T47D (cell line): ENCODE results near the gene AHI1.

Source experiments
- DNase-seq, 2 experiments: peaks; one replicate each; pipeline versions ENCODE4 v3.0.0 to v3.0.0-alpha.2; 2011 to 2012; ENCODE audit warnings: low read depth in 1 of 2, low spot score in 1 of 2
- JUND ChIP-seq: IDR thresholded peaks from 2 replicates; pipeline ENCODE4 v1.6.1; 2012; ENCODE audit warnings: low read depth
- in situ Hi-C: cut with HindIII; loops from 2 replicates; pipeline ENCODE4 v1.10.0; 2016; ENCODE audit warnings: low sequenced_read_pairs, low pct_unique_long_range_greater_than_20kb

AHI1 gene

DNA sequence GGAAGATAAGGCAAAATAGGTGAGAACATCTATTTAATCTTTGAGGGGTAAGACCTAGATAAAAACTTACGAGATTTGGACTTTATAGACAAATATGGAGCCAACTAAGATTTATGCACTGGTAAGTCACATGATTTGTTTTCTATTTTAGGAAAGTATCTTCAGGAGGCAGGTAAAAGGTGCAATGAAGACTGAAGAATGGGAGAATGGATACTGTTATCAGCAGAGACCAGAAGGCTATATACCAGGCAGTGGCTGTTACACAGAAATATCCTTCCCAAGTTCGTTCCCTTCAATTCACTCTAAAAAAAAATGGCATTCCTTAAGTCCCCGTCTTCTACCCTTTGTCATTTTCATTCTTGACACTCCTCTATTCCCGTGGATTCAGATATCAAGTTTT, 192.7 kb downstream of the AHI1 start:
- DNase-seq = no peak
- TF ChIP-seq JUND = no peak
- in situ Hi-C loops = no loop called here

DNA sequence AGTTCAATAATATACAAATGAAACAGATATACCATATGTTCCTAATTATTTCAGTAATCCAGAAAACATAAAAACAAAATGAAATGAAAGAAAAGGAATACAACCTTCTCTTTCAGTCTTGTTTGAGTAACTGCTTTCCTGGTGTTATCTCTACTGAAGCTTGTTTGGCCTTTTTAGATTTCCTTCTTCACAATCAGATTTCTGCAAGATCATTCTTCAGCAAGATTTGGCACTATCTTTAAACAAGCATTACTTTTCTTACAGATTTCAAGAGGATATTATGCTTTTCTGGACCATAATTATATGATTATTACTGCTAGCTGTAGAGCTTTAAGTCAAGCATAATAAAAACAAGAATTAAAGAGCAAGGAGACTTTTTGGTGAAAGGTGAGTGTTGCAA, 196.2 kb downstream of the AHI1 start:
- DNase-seq = no peak
- in situ Hi-C loops = no loop called here
- no peak for TF ChIP-seq JUND

DNA sequence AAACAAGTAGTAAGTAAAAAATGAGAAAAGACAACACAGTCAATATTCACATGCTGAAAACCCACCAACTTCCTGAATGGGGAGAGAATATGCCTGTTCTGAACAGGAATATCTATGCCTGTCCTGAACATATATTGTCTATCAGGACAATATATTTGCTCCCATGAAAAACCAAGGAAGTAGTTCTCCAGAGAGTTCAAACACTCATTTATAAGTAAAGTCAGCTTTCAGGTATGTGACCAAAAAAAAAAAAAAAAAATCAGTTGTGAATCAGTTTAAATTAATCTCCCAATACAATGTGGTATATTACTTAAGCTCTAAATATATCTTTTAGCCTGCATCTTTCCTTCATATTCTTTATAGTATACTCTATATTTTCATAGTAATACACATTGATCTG, 197.0 kb downstream of the AHI1 start:
- DNase-seq = no peak
- no peak for TF ChIP-seq JUND
- in situ Hi-C loops = no loop called here

DNA sequence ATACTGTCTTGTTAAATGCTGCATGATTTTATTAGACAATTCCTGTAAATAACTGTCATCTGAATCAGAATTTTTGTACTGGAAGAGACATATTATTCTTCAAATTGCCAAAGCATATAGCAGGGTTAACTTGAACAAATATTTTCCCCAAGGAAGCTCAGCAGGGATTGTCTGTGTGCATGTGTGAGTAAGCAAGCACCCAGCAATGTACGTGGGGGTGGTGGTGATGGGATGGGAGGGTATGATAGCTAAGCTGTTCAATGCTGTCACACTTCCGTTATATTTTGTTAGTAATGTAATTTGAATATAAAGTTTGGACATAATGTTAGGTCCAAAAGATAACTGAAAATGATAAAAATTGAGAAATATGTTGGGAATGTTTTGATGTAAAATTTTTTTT, 198.3 kb downstream of the AHI1 start:
- TF ChIP-seq JUND = no peak
- in situ Hi-C loops = no loop called here
- DNase-seq = no peak

DNA sequence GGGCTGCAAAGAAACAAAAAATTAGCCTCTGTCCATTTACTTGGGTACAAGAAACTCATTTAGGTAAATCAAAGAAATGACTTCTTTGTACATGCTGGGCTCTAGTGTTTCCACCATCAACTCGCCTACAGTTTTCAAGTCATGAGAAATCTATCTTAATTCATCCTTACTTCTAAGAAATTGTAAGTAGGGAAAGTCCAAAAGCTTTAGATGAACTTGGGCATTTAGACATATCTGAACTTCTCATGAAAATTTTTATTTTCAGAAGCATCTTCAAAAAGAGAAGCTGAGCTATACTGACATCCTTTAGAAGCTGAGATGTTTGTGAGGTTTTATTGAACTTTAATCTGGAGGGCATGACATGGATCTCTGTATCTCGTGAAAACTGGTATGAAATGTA, 199.1 kb downstream of the AHI1 start:
- TF ChIP-seq JUND = no peak
- no peak for DNase-seq
- in situ Hi-C loops = no loop called here

DNA sequence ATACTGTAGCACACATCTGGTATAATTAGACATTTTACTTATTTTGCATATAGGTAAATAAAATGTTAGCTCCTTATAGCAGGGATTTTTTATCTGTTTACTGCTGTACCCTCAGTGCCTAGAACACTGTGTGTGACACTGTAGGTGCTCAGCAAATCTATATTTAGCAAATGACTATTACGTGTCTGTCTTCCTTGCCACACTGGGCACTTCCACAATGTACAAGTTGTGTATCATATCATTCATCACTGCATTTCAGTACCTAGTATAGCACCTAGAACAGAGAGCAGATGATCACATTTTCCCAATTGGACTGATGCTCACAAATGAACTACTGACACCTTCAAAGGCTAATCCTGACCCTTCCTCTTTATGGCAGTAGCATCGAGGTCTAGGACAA, 200.8 kb downstream of the AHI1 start:
- DNase-seq = no peak

DNA sequence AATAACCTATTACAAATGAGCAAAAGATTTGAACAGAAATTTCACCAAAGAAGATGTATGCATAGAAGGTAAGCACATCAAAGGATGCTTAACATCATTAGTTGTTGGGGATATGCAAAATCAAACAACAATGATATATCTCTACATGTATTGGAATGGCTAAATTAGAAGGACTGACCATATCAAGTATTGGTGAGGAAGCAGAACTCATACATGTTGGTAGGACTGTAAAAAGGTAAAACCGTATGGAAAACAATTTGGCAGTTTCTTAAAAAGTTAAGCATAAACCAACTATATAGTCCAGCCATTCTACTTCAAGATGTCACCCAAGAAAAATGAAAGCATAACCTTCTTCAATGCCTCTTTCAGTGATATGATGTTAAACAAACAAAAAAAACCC, 202.5 kb downstream of the AHI1 start:
- no peak for DNase-seq
- in situ Hi-C loops = no loop called here
- no peak for TF ChIP-seq JUND

More for the DNA sequence above, 200.8 kb downstream of the AHI1 start:
- in situ Hi-C loops = no loop called here
- TF ChIP-seq JUND = no peak

DNA sequence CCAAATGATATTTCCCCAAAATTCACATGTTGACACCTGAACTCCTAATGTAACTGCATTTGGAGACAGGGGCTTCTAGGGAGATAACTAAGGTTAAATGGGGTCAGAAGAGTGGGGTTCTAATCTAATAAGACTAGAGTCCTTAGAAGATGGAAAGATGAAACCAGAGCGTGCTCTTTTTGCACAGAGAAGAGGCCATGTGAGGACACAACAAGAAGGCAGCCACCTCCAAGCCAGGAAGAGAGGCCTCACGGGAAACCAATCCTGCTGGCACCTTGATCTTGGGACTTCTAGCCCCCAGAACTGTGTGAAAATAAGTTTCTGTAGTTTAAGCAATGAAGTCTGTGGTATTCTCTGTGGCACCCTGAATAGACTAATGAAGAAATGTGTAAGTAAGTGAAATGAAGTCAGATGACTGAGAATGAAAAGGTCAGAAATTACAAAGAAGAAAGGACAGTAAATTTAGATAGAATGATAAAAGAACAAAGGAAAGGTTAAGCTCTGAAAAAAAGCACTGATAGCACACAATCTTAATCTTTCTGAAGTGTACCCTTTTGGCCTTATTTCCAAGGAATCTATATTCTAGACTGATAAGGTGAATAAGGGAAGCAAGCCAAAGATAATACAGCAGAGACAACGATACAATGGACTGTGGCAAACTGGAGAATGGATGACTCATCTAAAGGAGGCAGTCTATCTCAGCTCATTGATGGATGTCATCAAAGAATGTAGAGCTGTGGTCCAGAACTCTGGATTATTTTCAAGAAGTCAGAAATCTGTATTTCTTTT, 206.1 kb downstream of the AHI1 start:
- in situ Hi-C loops = no loop called here
- DNase-seq = no peak
- TF ChIP-seq JUND = no peak

DNA sequence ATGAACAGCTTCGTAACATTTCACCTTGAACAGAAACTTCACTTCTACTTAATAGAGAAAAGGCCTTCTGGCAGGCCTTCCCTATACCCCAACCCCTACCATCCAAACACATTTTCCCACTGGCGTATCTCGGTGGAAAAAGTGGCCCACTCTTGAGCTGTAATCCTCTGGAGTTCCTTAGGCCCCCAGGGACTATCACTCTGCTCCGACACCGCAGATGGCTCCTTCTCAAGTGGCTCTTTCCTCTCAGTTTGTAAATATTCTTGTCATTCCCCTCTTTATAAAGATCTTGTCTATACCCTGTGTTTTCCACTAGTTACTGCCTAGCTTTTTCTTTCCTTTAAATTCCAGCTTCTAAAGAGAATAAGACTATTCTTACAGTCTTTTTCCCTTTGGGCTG, 207.7 kb downstream of the AHI1 start:
- no peak for TF ChIP-seq JUND
- no peak for DNase-seq
- in situ Hi-C loops = no loop called here

DNA sequence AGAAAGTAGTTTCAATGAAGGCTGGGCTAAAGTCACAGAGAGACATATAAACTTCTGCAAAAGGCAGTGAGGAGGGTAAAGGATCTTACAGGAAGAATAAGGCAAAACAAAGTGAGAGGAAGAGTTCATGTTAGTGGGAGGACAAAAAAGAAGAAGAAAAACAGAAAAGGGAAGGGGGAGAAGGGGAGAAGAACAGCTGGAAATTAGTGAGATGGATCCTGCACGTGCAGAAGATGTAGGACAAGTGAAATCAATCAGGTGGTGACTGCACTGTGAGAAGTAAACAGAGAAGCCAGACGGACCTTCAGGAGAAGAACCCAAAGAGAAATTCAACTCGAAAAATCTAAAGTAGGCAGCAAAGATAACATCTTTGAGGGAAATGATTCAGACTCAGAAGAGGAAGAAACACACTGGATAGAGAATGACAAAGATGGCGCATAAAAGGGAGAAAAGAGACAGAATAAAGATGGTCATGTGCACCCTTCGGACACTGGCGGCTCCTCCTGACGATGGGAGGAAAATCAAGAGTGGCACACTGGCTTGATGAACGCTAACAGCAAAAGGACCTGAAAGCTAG, 210.5 kb downstream of the AHI1 start:
- TF ChIP-seq JUND = no peak
- in situ Hi-C loops = no loop called here
- no peak for DNase-seq

DNA sequence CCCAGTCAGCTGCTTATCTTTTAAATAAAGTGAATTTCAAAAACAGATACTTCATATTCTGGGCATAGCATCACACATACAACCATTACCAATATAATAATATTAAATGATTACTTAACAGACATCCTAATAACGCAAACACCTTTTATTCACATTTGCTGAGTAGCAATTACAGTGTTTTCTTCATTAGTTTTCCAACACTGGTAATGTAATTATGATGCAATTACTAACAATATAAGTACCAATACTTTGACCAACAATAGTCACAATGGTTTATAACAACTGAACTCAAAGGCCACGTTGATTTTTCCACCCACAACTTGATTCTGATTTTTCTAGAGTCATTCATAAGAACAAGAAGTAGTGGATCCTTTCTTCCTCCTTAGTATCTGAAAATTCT, 212.4 kb downstream of the AHI1 start:
- no peak for TF ChIP-seq JUND
- in situ Hi-C loops = no loop called here
- no peak for DNase-seq

DNA sequence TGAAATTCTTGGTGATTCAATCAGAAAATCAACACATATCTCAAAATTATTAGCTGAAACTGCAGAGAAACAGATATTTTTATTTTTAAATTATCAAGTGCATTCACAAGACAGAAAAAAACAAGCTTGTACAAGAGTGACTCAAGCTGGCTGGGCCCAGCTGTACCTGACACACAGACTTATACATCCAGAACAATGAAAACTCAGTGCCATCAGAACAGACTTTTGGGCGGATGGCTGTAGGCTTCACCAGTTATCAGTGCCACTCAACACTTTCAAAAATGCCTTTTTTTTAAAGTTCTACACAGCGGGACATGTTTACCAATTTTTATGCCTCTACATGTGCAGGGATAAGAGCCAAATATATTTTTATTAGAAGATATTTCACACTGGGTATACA, 213.6 kb downstream of the AHI1 start:
- no peak for TF ChIP-seq JUND
- DNase-seq = no peak
- in situ Hi-C loops = no loop called here

DNA sequence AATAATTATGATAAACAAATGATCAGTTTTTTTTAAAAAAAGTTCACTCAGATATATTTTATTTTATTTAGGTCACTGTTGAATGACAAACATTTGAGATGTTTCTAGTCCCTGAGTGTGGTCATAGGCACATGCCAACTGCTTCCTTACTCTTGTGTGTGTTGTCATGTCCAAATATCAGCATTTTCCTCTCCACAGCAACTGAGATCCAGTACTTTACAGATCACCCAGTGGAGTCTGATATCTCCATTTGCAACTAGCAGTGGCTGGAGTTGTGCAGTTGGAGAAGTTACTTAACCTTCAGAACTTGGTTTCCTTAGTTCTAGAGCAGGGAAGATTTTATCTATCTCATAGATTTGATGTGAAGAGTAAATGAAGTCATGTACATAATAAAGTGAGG, 215.1 kb downstream of the AHI1 start:
- in situ Hi-C loops = no loop called here
- no peak for TF ChIP-seq JUND
- no peak for DNase-seq

DNA sequence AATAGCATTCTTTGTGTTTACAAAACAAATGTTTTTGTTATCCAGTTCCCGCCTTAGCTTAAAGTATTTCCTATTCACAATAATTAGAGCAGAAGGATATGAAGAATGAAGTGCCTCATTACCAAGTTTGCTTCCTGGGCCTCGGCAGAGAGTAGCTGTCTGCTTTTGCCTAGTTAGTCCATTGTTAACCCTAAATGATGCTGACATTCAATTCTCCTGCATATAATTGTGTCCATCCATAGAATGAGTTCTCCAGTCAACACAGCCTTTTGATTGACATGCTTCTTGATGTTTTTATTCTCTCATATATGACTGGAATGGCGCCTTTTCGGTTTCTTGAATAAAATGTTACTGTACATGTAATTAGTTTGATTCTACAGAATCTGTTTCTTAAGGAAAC, 215.6 kb downstream of the AHI1 start:
- TF ChIP-seq JUND = no peak
- in situ Hi-C loops = no loop called here
- DNase-seq = no peak
